Measurements from ENCODE around the gene GPBP1L1. TPM values are rescaled to one million over a fixed set of nuclear protein-coding genes. Genes with fewer than 3 reads are reported as not detected.

Gene GPBP1L1
- total and polyA plus RNA-seq, 9 of the 15 experiments (the other 6 are each of a cell fraction or from before 2014, with no cell fraction given): 86.0 to 216 (median 138) TPM

- TF ChIP-seq E2F5 (CRISPR knock-in tag; IDR thresholded peaks at IDR 0.05): no peak
- peak; percentile 84 for TF ChIP-seq ATF7 (IDR thresholded peaks at IDR 0.05)
- peak; percentile 93 for TF ChIP-seq ZNF24 (IDR thresholded peaks at IDR 0.05)
- no peak for TF ChIP-seq ZNF77 (CRISPR knock-in tag; IDR thresholded peaks at IDR 0.05)
- no peak for TF ChIP-seq ZNF280B (CRISPR knock-in tag; IDR thresholded peaks at IDR 0.05)
- TF ChIP-seq ZNF41 (CRISPR knock-in tag; conservative IDR thresholded peaks at IDR 0.05): peak; percentile 76
- no peak for TF ChIP-seq ZNF75A (CRISPR knock-in tag; IDR thresholded peaks at IDR 0.05)
- no peak for TF ChIP-seq CBX5 (IDR thresholded peaks at IDR 0.05; ENCODE audit: borderline replicate concordance, low read depth)
- no peak for TF ChIP-seq ZC3H11A (IDR thresholded peaks at IDR 0.05; ENCODE audit: low read depth, low read length)
- peak; percentile 84 for TF ChIP-seq HDAC3 (IDR thresholded peaks at IDR 0.05; ENCODE audit: borderline replicate concordance, partially characterized antibody)
- TF ChIP-seq SMARCC2 (IDR thresholded peaks at IDR 0.05; ENCODE audit: low read depth): no peak
- TF ChIP-seq ZNF318 (IDR thresholded peaks at IDR 0.05; ENCODE audit: borderline replicate concordance in 1 of 2, low read depth in 1 of 2): no peak
- TF ChIP-seq TRIM24 (IDR thresholded peaks at IDR 0.05): no peak
- no peak for TF ChIP-seq U2AF1 (optimal IDR thresholded peaks at IDR 0.05; ENCODE audit: low read depth, low read length)
- peak; percentile 25; the same call in 1 of the 2 replicates for TF ChIP-seq LCOR (CRISPR knock-in tag; IDR thresholded peaks at IDR 0.05)
- peak; percentile 17 for TF ChIP-seq SAP30 (IDR thresholded peaks at IDR 0.05; ENCODE audit: borderline replicate concordance, insufficient read depth, low read depth, low read length, poor library complexity, severe bottlenecking)
Observed at GRCh38 chr1:45687014-45687753, 851 bp upstream of the GPBP1L1 start (continued).

Measured in K562 (cell line).